OCI-LY3 (cell line): Measurements from ENCODE around the gene SLC19A1.

ENCODE experiments used
- CTCF ChIP-seq: fragments of 200-600, 300-600 bp; sonication (generic); IDR thresholded peaks from 2 replicates; pipeline ENCODE4 v1.5.1; 2014; ENCODE audit warnings: antibody characterized with exemption, low read length, low read depth
- EZH2phosphoT487 ChIP-seq: fragments of 200-600 bp; shearing (Covaris generic); IDR thresholded peaks from 2 replicates; pipeline ENCODE4 v1.6.1; 2018; ENCODE audit warnings: antibody characterized with exemption, mixed run types, low read depth

GRCh38 chr21:45486443-45487160 lies 55.6 kb downstream of the SLC19A1 start:
- TF ChIP-seq CTCF = no peak
- TF ChIP-seq EZH2phosphoT487 = no peak
